ENCODE results near the gene ZNF319.

Gene ZNF319

GRCh38 chr16:57977418-57978069 lies 22.9 kb downstream of the ZNF319 start:
- no peak for DNase-seq (ENCODE audit: low read depth, low spot score)
- H3K4me3 ChIP-seq (ENCODE audit: low read depth, low read length): no peak overlapping the region
- in situ Hi-C loops (cut with HindIII; ENCODE audit: low sequenced_read_pairs): no loop called here
- TF ChIP-seq CTCF (IDR thresholded peaks at IDR 0.05; ENCODE audit: low read depth, low read length): no peak

- H3K4me3 ChIP-seq (ENCODE audit: low read depth, low read length): no peak overlapping the region
- TF ChIP-seq CTCF (IDR thresholded peaks at IDR 0.05; ENCODE audit: low read depth, low read length): no peak
- in situ Hi-C loops (cut with HindIII; ENCODE audit: low sequenced_read_pairs): no loop called here
- no peak for DNase-seq (ENCODE audit: low read depth, low spot score)
Observed at GRCh38 chr16:57976331-57976796, 24.1 kb downstream of the ZNF319 start.

GRCh38 chr16:57972306-57972705 lies 28.2 kb downstream of the ZNF319 start:
- no peak for TF ChIP-seq CTCF (IDR thresholded peaks at IDR 0.05; ENCODE audit: low read depth, low read length)
- in situ Hi-C loops (cut with HindIII; ENCODE audit: low sequenced_read_pairs): no loop called here
- H3K4me3 ChIP-seq (ENCODE audit: low read depth, low read length): no peak overlapping the region
- DNase-seq (ENCODE audit: low read depth, low spot score): no peak

- H3K4me3 ChIP-seq (ENCODE audit: low read depth, low read length): no peak overlapping the region
- in situ Hi-C loops (cut with HindIII; ENCODE audit: low sequenced_read_pairs): no loop called here
- DNase-seq (ENCODE audit: low read depth, low spot score): no peak
- no peak for TF ChIP-seq CTCF (IDR thresholded peaks at IDR 0.05; ENCODE audit: low read depth, low read length)
Observed at GRCh38 chr16:57971848-57972247, 28.6 kb downstream of the ZNF319 start.

GRCh38 chr16:57970970-57971369 lies 29.5 kb downstream of the ZNF319 start, which contains the start of gene CNGB1:
TSS of gene CNGB1 (minus strand) at chr16:57971128. CDS start at chr16:57967286, 3,842 bp downstream.
- TF ChIP-seq CTCF (IDR thresholded peaks at IDR 0.05; ENCODE audit: low read depth, low read length): no peak
- no peak for DNase-seq (ENCODE audit: low read depth, low spot score)
- no peak within 1 kb of the TSS for H3K4me3 ChIP-seq (ENCODE audit: low read depth, low read length)
- in situ Hi-C loops (cut with HindIII; ENCODE audit: low sequenced_read_pairs): no loop called here

- in situ Hi-C loops (cut with HindIII; ENCODE audit: low sequenced_read_pairs): no loop called here
- TF ChIP-seq CTCF (IDR thresholded peaks at IDR 0.05; ENCODE audit: low read depth, low read length): no peak
- H3K4me3 ChIP-seq (ENCODE audit: low read depth, low read length): no peak overlapping the region
- DNase-seq (ENCODE audit: low read depth, low spot score): no peak
Observed at GRCh38 chr16:57970319-57970718, 30.2 kb downstream of the ZNF319 start.
